ENCODE measurements around the gene PRICKLE1. TPM values are rescaled to one million over a fixed set of nuclear protein-coding genes. Genes with fewer than 3 reads are reported as not detected.

The PRICKLE1 gene
- total and polyA plus RNA-seq, 2 of the 4 experiments (the other 2 are of a cell fraction) = 21.3 to 21.7 TPM

DNA sequence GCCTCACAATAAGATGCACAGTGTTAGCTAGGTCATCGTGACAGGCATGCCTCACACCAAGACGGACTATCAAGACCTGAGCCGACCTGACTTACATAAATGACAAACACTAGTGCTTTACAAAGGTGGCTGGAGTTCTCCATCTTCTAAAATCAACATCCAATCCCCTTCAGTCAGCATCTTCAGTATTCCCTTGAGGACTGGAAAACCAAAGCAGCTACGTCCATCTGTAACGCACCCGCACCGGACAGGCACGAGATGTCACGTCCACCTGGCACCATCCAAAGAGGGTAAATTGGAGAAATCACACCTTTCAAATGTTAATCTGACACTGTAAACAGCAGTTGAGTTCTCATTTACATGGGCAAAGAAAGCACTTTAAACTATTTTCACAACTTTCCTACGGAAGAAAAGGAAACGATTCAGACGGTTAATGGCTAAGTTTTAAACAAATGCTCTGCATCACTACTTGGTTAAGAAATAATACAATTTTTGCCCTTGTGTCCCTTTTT, 130.2 kb downstream of the PRICKLE1 start:
- Histone ChIP-seq H3K4ac (ENCODE audit: low read depth, low read length) (no peak overlapping the region), H3K4me1 (ENCODE audit: control insufficient read depth, insufficient read depth, low read length) (no peaks in the 10 kb centered on the region), H3K56ac (ENCODE audit: extremely low read depth, insufficient read depth, low read length) (no peak overlapping the region), H3K79me1 (ENCODE audit: low read depth in 1 of 2, low read length in 2 of 2) (peaks cover 2 to 18% of the 10 kb centered on the region in 2 experiments; a peak in 3 of 4 replicates), H4K5ac (ENCODE audit: low read depth, low read length) (no peak overlapping the region), H3K27ac (ENCODE audit: insufficient read depth, low read length) (no peak overlapping the region), H4K20me1 (ENCODE audit: insufficient read depth, low read length) (no peaks in the 10 kb centered on the region; the same call in 1 of the 2 replicates), H2BK15ac (ENCODE audit: low read depth, low read length) (no peak overlapping the region), H2BK20ac (ENCODE audit: low read depth, low read length) (no peak overlapping the region), H2BK120ac (ENCODE audit: low read depth, low read length) (no peak overlapping the region), H3K27me3 (ENCODE audit: control insufficient read depth, insufficient read depth, low read length) (no peaks in the 10 kb centered on the region), H3K9ac (ENCODE audit: low read depth, low read length) (no peak overlapping the region), H2AFZ (replicated peaks; ENCODE audit: low read length, poor library complexity) (no peak overlapping the region), H2BK5ac (ENCODE audit: low read depth, low read length, poor library complexity, severe bottlenecking) (no peak overlapping the region), H3K9me3 (ENCODE audit: control insufficient read depth, insufficient read depth, low read length) (no peaks in the 10 kb centered on the region), H2AK5ac (ENCODE audit: low read depth, low read length) (no peak overlapping the region), H4K91ac (ENCODE audit: insufficient read depth, low read depth, low read length) (no peak overlapping the region), H3K14ac (replicated peaks; ENCODE audit: low read depth, low read length) (no peak overlapping the region), H3K9me1 (ENCODE audit: insufficient read depth, low read length) (peaks cover 4% of the 10 kb centered on the region; the same call in 1 of the 2 replicates), H3K36me3 (ENCODE audit: control insufficient read depth, insufficient read depth, low read length) (peaks cover 36% of the 10 kb centered on the region), H2AK9ac (replicated peaks; ENCODE audit: low read depth, low read length, poor library complexity) (no peak overlapping the region), H3K4me3 (ENCODE audit: insufficient read depth, low read depth, low read length) (no peak overlapping the region), H3K18ac (ENCODE audit: low read depth, low read length) (no peak overlapping the region), H3K4me2 (ENCODE audit: low read depth, low read length) (no peak overlapping the region), H3K23ac (ENCODE audit: low read depth, low read length) (no peak overlapping the region), H4K8ac (ENCODE audit: low read depth in 2 of 2, low read length in 2 of 2) (no peak overlapping the region)
- intact Hi-C loops (cut with micrococcal nuclease) = no loop called here
- 100% methylated on average over 3 of the region's 12 CpGs; no CpG with 5 or more reads in 1 of the 2 experiments for WGBS, 2 experiments (ENCODE audit: extremely low coverage in 2 of 2, insufficient read length in 1 of 2)
- ChIA-PET POLR2A (ENCODE audit: unreplicated experiment) (no interaction called here), CTCF (no interaction called here)
- TSS peak; percentile 58 for BruUV-seq (replicated peaks)
- ATAC-seq (ENCODE audit: low read depth) (no peak), DNase-seq (no peak)
- in situ Hi-C loops (cut with MboI; ENCODE audit: low sequenced_read_pairs) = no loop called here
- dilution Hi-C loops (cut with HindIII; ENCODE audit: low sequenced_read_pairs, unreplicated experiment) = no loop called here
- TF ChIP-seq RAD21 (IDR thresholded peaks at IDR 0.05; ENCODE audit: low read length) (no peak), CHD1 (IDR thresholded peaks at IDR 0.05; ENCODE audit: low read depth, low read length) (no peak), MAFK (IDR thresholded peaks at IDR 0.05; ENCODE audit: low read depth, low read length) (no peak), CEBPB (IDR thresholded peaks at IDR 0.05; ENCODE audit: low read depth, low read length) (no peak), NFE2L2 (IDR thresholded peaks at IDR 0.05; ENCODE audit: low read depth, low read length) (no peak), SMC3 (IDR thresholded peaks at IDR 0.05; ENCODE audit: low read depth, low read length) (no peak), POLR2A (IDR thresholded peaks at IDR 0.05; ENCODE audit: low read depth, low read length) (no peak), MAZ (IDR thresholded peaks at IDR 0.05; ENCODE audit: borderline replicate concordance, low read depth, low read length) (no peak), RFX5 (IDR thresholded peaks at IDR 0.05; ENCODE audit: low read depth, low read length) (no peak), MXI1 (IDR thresholded peaks at IDR 0.05; ENCODE audit: borderline replicate concordance, low read depth, low read length) (no peak), BHLHE40 (IDR thresholded peaks at IDR 0.05; ENCODE audit: low read depth, low read length) (no peak), FOS (IDR thresholded peaks at IDR 0.05; ENCODE audit: low read depth, low read length) (no peak)
- TF ChIP-seq, protein P1, sequence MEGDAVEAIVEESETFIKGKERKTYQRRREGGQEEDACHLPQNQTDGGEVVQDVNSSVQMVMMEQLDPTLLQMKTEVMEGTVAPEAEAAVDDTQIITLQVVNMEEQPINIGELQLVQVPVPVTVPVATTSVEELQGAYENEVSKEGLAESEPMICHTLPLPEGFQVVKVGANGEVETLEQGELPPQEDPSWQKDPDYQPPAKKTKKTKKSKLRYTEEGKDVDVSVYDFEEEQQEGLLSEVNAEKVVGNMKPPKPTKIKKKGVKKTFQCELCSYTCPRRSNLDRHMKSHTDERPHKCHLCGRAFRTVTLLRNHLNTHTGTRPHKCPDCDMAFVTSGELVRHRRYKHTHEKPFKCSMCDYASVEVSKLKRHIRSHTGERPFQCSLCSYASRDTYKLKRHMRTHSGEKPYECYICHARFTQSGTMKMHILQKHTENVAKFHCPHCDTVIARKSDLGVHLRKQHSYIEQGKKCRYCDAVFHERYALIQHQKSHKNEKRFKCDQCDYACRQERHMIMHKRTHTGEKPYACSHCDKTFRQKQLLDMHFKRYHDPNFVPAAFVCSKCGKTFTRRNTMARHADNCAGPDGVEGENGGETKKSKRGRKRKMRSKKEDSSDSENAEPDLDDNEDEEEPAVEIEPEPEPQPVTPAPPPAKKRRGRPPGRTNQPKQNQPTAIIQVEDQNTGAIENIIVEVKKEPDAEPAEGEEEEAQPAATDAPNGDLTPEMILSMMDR (conservative IDR thresholded peaks at IDR 0.05; ENCODE audit: low read depth, low read length) = no peak
- TF ChIP-seq, protein P2, sequence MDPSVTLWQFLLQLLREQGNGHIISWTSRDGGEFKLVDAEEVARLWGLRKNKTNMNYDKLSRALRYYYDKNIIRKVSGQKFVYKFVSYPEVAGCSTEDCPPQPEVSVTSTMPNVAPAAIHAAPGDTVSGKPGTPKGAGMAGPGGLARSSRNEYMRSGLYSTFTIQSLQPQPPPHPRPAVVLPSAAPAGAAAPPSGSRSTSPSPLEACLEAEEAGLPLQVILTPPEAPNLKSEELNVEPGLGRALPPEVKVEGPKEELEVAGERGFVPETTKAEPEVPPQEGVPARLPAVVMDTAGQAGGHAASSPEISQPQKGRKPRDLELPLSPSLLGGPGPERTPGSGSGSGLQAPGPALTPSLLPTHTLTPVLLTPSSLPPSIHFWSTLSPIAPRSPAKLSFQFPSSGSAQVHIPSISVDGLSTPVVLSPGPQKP (IDR thresholded peaks at IDR 0.05; ENCODE audit: borderline replicate concordance, low read depth, low read length) = no peak
- TF ChIP-seq, protein P3, sequence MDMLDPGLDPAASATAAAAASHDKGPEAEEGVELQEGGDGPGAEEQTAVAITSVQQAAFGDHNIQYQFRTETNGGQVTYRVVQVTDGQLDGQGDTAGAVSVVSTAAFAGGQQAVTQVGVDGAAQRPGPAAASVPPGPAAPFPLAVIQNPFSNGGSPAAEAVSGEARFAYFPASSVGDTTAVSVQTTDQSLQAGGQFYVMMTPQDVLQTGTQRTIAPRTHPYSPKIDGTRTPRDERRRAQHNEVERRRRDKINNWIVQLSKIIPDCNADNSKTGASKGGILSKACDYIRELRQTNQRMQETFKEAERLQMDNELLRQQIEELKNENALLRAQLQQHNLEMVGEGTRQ (IDR thresholded peaks at IDR 0.05; ENCODE audit: low read depth, low read length) = no peak
